Hepatocyte (in vitro differentiated cells): ENCODE measurements around the gene AMIGO1. TPM values are rescaled to one million over a fixed set of nuclear protein-coding genes. Genes with fewer than 3 reads are reported as not detected.

Source experiments
- DNase-seq: peaks from one replicate; pipeline ENCODE4 v3.0.0-alpha.2; 2016; ENCODE audit warnings: low spot score
- H2AFZ ChIP-seq: fragments of 200-600 bp; sonication (generic); 2 replicates; pipeline ENCODE4 v1.6.0; 2016; ENCODE audit warnings: antibody characterized with exemption, mild to moderate bottlenecking
- H3K27ac ChIP-seq: fragments of 200-600 bp; sonication (generic); 2 replicates; pipeline ENCODE4 v1.5.1; 2016; ENCODE audit warnings: mild to moderate bottlenecking
- H3K27me3 ChIP-seq: fragments of 200-600 bp; sonication (generic); 2 replicates; pipeline ENCODE4 v1.6.1; 2016
- H3K36me3 ChIP-seq: fragments of 200-600 bp; sonication (generic); replicated peaks from 2 replicates; pipeline ENCODE4 v1.5.1; 2016; ENCODE audit warnings: low read depth; ENCODE audit not compliant: insufficient read depth
- H3K4me1 ChIP-seq: fragments of 200-600 bp; sonication (generic); 2 replicates; pipeline ENCODE4 v1.5.1; 2016; ENCODE audit warnings: mild to moderate bottlenecking, moderate library complexity; ENCODE audit not compliant: insufficient read depth
- H3K4me2 ChIP-seq: fragments of 200-600 bp; sonication (generic); 2 replicates; pipeline ENCODE4 v1.6.0; 2016
- H3K4me3 ChIP-seq: fragments of 200-600 bp; sonication (generic); 2 replicates; pipeline ENCODE4 v1.5.1; 2016; ENCODE audit warnings: mild to moderate bottlenecking
- H3K79me2 ChIP-seq: fragments of 200-600 bp; sonication (generic); 2 replicates; pipeline ENCODE4 v1.6.0; 2017; ENCODE audit warnings: mild to moderate bottlenecking
- H3K9me2 ChIP-seq: fragments of 200-600 bp; sonication (generic); replicated peaks from 2 replicates; pipeline ENCODE4 v1.6.0; 2017; ENCODE audit warnings: mild to moderate bottlenecking; ENCODE audit not compliant: insufficient read depth
- H3K9me3 ChIP-seq: fragments of 200-600 bp; sonication (generic); 2 replicates; pipeline ENCODE4 v1.5.1; 2016; ENCODE audit warnings: low read depth, mild to moderate bottlenecking
- H4K20me1 ChIP-seq: fragments of 200-600 bp; sonication (generic); 2 replicates; pipeline ENCODE4 v1.6.0; 2016; ENCODE audit warnings: mild to moderate bottlenecking; ENCODE audit not compliant: insufficient read depth, poor library complexity, severe bottlenecking
- EZH2 ChIP-seq: fragments of 200-600 bp; sonication (generic); IDR thresholded peaks from 2 replicates; pipeline ENCODE4 v1.6.1; 2016; ENCODE audit warnings: antibody characterized with exemption, mild to moderate bottlenecking, borderline replicate concordance
- EZH2phosphoT487 ChIP-seq: fragments of 200-600 bp; sonication (generic); IDR thresholded peaks from one replicate; pipeline ENCODE4 v1.6.1; 2018; ENCODE audit warnings: antibody characterized with exemption, mild to moderate bottlenecking, low read depth, moderate library complexity; ENCODE audit not compliant: unreplicated experiment, severe bottlenecking
- WGBS: methylation state at CpG from one replicate; pipeline ENCODE4 v1.1.6; 2016; ENCODE audit warnings: low lambda C conversion rate; ENCODE audit errors: missing lambda C conversion rate; 5-methylcytosine and 5-hydroxymethylcytosine counted together
- polyA plus RNA-seq: library from polyadenylated mRNA; unstranded; fragments of >200 nt; fragmentation: Nextera tagmentation; extraction: Ambion mirVana; gene quantifications from 2 replicates; pipeline ENCODE4 v1.2.1, GENCODE V29; 2016
- total RNA-seq: library from RNA; depleted of rRNA; stranded (reverse); fragments of >200 nt; gene quantifications from 2 replicates; pipeline ENCODE4 v1.2.3, GENCODE V29; 2014
- TF ChIP-seq, protein P1 (sequence below): fragments of 200-600 bp; sonication (generic); IDR thresholded peaks from 2 replicates; pipeline ENCODE4 v1.5.1; 2016; ENCODE audit warnings: antibody characterized with exemption, mild to moderate bottlenecking; ENCODE audit not compliant: poor library complexity

Gene AMIGO1
- total and polyA plus RNA-seq, 2 experiments from 2014 or later: 2.0 to 4.1 TPM

DNA sequence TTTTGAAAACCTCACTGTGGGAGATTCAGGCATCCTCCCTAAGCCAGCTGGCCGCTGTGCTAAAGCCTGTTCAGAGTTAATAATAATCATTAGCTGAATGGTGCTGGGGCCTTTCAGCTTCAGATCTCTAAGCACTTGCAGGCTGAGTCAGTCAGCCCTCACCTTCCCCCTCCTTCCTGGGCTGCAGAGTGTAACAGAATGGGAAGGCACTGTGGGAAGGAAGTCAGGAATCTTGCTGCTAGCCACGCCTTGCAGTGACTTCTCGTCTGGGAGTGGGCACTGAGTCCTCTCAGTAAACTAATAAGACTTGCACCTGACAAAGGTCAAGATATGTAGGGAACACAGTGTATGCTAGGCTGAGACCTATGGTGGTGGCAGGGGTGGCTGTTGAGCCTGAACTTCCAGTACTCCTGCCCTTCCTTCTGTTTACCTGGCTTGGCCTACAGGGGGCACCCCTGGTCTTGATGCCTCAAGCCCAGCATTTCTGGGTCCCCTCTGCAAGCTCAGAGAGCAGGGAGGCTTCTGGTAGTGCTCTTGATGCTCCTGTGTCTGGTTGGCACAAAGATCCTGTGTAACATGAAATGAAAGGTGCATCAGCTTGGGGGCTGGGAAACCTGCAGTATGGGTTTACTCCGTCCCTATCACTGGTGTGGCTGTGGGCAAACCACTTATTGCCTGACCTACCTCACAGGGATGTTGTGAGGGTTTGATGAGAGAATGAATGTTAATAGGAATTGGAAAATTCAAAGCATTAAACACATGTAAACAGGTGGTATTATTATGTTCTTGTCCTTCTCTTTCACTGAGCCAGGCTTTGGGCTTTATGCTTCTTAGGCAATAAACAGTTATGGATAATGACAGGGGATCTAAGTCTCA is 9.6 kb downstream of the AMIGO1 start:
- no peak overlapping the region for H2AFZ ChIP-seq
- no peaks in the 10 kb centered on the region for H3K9me2 ChIP-seq
- H3K4me2 ChIP-seq: no peak overlapping the region
- H3K79me2 ChIP-seq: peaks cover 11% of the 10 kb centered on the region
- no peak for TF ChIP-seq EZH2
- TF ChIP-seq, protein P1, sequence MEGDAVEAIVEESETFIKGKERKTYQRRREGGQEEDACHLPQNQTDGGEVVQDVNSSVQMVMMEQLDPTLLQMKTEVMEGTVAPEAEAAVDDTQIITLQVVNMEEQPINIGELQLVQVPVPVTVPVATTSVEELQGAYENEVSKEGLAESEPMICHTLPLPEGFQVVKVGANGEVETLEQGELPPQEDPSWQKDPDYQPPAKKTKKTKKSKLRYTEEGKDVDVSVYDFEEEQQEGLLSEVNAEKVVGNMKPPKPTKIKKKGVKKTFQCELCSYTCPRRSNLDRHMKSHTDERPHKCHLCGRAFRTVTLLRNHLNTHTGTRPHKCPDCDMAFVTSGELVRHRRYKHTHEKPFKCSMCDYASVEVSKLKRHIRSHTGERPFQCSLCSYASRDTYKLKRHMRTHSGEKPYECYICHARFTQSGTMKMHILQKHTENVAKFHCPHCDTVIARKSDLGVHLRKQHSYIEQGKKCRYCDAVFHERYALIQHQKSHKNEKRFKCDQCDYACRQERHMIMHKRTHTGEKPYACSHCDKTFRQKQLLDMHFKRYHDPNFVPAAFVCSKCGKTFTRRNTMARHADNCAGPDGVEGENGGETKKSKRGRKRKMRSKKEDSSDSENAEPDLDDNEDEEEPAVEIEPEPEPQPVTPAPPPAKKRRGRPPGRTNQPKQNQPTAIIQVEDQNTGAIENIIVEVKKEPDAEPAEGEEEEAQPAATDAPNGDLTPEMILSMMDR: peak; percentile 42
- H3K27me3 ChIP-seq: no peaks in the 10 kb centered on the region
- H3K4me1 ChIP-seq: peaks cover 2% of the 10 kb centered on the region
- 74% methylated on average over 4 of the region's 4 CpGs for WGBS
- no peaks in the 10 kb centered on the region for H3K36me3 ChIP-seq
- no peaks in the 10 kb centered on the region for H4K20me1 ChIP-seq
- no peak overlapping the region for H3K4me3 ChIP-seq
- DNase-seq: peak; percentile 74
- H3K9me3 ChIP-seq: no peaks in the 10 kb centered on the region
- H3K27ac ChIP-seq: peak overlapping the region; percentile 66

DNA sequence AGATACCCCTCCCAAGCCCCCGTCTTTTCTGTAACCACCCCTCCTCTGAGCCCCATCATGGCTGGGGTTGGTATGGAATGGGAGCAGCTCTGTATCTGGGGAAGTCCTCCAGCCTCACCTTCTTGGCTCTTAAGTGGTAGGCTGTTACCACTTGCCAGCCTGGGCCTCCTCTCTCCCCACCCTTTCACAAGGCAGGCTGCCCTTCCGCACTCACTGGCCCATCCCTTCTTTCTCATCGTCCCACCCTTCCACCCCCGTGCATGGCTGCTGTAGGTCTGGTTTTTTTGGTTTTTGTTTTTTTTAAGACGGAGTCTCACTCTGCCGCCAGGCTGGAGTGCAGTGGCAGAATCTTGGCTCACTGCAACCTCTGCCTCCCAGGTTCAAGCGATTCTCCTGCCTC is 10.4 kb downstream of the AMIGO1 start:
- H3K4me3 ChIP-seq: no peak overlapping the region
- H3K9me2 ChIP-seq: no peaks in the 10 kb centered on the region
- no peak for DNase-seq
- no peak overlapping the region for H2AFZ ChIP-seq
- H3K9me3 ChIP-seq: no peaks in the 10 kb centered on the region
- TF ChIP-seq EZH2 (no peak), EZH2phosphoT487 (no peak)
- TF ChIP-seq, protein P1: no peak
- 95% methylated on average over 7 of the region's 7 CpGs for WGBS
- H3K4me2 ChIP-seq: no peak overlapping the region
- no peaks in the 10 kb centered on the region for H3K36me3 ChIP-seq
- H3K27me3 ChIP-seq: no peaks in the 10 kb centered on the region
- peaks cover 17% of the 10 kb centered on the region for H3K79me2 ChIP-seq
- no peaks in the 10 kb centered on the region for H4K20me1 ChIP-seq
- peak overlapping the region; percentile 66 for H3K27ac ChIP-seq
- H3K4me1 ChIP-seq: peaks cover 7% of the 10 kb centered on the region

DNA sequence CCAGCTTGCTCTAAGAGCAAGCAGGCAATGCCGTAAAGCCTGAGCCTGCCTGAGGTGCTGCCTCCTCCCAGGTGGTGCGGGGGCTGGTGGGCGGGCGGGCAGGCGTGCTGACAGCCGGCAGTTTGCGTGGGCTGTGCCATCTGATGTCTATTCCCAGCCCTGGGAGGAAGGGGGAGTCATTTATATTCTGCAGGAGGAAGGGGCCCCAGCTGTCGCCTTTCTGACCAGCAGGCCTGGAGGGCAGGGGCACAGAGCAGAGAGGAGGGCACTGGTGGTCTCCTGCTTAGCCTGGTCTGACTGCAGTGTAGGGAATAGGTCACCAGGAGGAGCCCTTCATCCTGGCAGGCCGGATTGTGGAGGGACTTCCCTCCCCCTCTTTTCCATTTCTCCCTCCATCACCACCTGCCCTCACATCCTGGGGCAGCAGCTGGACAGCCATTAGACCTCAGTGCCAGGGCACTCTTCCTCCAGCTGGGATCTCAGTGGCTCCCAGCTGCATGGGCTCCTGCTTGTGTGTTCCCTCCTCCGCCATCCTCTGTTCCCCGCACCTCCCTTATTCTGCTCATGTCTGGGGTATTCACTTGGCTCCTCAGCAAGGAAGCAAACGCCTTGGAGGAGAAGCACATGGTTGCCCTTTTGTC is 11.2 kb downstream of the AMIGO1 start:
- no peak overlapping the region for H2AFZ ChIP-seq
- H3K4me1 ChIP-seq: peaks cover 7% of the 10 kb centered on the region
- TF ChIP-seq, protein P1: peak; percentile 42
- TF ChIP-seq EZH2phosphoT487: no peak
- peaks cover 17% of the 10 kb centered on the region for H3K79me2 ChIP-seq
- H4K20me1 ChIP-seq: no peaks in the 10 kb centered on the region
- DNase-seq: peak; percentile 45
- no peaks in the 10 kb centered on the region for H3K9me2 ChIP-seq
- H3K27me3 ChIP-seq: no peaks in the 10 kb centered on the region
- H3K27ac ChIP-seq: no peak overlapping the region
- H3K4me3 ChIP-seq: no peak overlapping the region
- no peak overlapping the region for H3K4me2 ChIP-seq
- no peaks in the 10 kb centered on the region for H3K9me3 ChIP-seq
- H3K36me3 ChIP-seq: no peaks in the 10 kb centered on the region
- WGBS: 80% methylated on average over 7 of the region's 12 CpGs
